Measurements from ENCODE around the gene FAM241B.

FAM241B gene

GRCh38 chr10:69668721-69669120 is 38.7 kb downstream of the FAM241B start:
- DNase-seq, result no peak

- DNase-seq, result no peak
These were observed 39.4 kb downstream of the FAM241B start for GRCh38 chr10:69669409-69669808.

DNA sequence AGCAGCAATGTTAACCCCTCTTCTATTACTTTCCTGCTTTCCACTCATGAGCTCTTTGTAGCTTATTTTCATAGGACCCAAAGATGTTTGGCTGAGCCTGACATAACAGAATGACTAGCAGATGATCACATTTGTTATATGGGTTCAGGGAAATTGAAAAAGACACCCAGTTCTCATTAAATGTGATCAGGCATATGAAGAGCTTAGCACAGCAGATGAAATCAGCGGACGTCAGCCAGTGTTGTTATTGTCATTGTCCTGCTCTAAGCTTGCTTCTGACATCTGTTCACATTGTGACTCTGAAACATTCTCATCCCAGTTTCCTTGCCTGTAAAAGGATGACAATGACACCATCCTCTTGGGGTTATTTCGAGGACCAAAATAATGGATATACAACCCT is 43.5 kb downstream of the FAM241B start:
- no peak for DNase-seq

DNA sequence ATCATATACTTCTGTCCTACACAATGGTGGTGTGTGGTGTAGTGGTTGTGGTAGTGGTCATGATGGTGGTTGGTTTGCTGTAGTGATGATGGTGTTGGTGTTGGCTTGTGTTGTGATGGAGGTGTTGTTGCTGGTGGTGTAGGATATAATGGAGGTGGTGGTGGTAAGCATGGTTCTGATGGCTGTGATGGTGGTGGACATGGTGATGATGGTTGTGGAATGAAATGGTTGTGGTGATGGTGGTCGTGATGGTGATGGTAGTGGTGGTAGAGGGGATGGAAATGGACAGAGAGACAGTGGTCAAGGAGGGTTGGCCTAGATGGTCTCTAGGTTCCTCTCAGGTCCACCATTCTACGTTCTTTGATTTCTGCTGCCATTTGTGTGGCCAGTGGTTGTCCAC is 44.7 kb downstream of the FAM241B start:
- no peak for DNase-seq

GRCh38 chr10:69676301-69676700 is 46.3 kb downstream of the FAM241B start:
- DNase-seq, result no peak

DNA sequence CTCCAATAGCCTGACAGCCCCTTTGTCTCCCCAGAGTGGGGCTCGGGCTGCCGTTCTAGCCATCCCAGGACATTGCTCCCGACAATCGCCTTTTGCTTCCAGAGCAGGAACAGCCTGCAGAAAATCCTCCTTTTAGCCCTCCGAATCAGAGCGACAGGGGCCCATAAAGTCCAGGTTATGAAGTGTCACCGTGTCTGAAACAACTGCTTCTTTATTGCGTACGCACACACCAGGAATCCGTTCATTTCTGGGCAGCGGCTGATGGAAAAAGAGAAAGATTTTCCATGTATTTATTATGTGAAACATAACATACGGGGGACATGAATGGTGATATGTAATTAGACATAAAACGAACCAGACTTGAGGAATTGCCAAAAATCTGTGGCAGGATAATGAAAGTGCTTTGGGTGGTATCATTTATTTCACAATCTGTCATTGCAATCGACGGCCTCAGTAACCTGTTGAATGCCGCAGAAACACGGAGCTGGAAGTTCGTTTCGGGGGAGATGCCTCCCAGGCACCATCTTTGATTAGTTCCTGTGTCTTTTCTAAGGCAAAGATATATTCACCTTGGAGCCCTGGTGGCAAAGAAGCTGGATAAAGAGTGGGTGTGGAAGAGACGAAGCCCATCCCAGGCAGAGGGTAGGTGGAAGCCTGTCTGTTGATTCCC is 48.1 kb downstream of the FAM241B start:
- DNase-seq, result no peak

GRCh38 chr10:69679736-69680135 is 49.7 kb downstream of the FAM241B start:
- DNase-seq, result no peak

DNA sequence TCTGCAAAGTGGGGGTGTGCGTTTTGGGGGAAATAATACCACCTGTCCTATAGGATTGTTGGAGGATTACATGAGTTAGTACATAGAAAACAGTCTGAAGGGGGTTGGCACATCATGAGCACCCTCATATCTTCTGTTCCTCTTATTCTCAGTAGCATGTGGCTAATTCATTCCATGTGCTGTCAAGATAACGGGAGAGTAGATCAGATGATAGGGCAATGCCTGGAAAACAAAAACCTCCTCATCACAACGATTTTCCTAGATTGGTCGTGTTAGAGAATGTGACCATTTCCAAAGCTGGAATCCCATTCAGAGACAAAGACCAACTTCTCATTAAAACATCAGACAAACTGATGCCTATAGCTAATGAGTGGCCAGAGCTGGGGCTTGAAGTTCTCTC is 50.6 kb downstream of the FAM241B start:
- no peak for DNase-seq

DNA sequence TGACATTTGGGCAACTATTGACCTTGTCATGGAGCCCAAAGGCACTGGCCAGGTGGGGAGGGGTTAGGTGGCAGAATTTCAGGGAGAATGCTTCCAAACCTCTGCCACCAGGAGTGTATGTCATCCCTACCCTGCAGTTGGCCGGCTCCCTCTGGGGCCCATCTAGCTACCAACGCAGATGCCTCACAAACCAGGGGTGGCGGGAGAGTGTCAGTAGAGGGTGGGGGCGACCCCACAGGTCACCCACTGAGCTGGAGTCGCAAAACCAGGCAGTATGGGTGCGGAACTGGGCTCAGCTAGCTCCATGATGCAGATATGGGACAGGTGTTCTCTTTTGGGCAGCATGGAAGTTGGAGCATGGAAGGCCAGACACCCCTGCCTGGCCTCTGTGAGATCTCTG is 51.4 kb downstream of the FAM241B start:
- no peak for DNase-seq

DNA sequence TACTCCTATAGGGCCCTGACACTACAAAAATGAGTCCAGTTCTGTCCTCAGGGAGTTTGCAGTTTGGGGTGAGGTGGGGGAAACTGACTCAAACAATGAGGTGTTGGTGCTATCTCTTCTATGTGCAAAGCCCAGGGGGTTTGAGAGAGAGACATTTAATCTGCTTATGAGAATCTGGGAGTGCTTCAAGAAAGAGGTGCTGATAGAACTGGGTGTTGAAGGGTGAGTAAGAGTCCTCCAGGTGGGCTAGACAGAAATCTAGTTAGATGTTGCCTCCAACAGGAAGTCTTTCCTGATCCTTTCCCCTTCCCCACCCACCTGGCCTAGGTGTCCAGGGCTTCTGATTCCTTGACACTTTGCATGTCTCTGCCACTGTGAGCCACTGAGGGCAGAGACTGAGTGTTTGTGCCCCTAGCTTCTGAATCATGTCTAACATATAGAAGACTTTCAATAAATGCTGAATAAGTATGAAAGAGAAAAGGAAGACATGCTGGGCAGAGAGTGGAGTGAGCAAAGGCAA is 53.0 kb downstream of the FAM241B start:
- no peak for DNase-seq
